Activated T-cell treated with anti-CD3 and anti-CD28 coated beads for 24 hours (primary cell): ENCODE results near the gene MARK4.

ENCODE experiments used
- DNase-seq: peaks from one replicate; pipeline ENCODE4 v3.0.0-alpha.2; 2020; ENCODE audit warnings: low read depth

Gene MARK4

DNA sequence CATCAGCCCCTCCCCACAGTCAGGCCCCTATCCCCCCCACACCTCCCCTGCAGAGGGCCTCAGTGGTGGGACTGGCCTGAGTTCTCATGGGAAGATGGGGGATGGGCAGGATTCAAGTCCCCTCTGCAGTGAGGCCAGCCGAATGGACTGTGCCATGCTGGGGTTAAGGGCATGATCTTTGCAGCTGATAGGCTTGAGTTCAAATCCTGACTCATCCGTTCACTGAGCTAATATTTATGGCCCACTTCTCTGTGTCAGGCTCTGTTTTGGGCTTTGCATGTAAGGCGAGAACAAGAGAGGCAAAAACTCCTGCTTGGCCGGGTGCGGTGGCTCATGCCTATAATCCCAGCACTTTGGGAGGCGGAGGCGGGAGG is 20.7 kb downstream of the MARK4 start:
- DNase-seq: no peak

DNA sequence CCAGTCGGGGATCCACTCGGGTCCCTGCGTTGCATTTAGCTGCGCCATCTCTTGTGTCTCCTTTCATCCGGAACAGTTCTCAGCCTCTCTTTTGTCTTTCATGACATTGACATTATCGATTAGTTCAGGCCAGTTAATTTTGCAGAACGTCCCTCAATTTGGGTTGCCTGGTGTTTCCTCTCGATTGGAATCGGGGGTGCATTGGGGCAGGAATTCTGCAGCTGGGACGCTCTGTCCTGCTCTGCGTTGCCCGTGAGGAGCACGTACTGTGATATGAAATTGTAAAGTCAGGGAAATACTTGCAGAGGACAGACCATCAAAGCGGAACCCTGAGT is 22.4 kb downstream of the MARK4 start:
- DNase-seq: no peak

DNA sequence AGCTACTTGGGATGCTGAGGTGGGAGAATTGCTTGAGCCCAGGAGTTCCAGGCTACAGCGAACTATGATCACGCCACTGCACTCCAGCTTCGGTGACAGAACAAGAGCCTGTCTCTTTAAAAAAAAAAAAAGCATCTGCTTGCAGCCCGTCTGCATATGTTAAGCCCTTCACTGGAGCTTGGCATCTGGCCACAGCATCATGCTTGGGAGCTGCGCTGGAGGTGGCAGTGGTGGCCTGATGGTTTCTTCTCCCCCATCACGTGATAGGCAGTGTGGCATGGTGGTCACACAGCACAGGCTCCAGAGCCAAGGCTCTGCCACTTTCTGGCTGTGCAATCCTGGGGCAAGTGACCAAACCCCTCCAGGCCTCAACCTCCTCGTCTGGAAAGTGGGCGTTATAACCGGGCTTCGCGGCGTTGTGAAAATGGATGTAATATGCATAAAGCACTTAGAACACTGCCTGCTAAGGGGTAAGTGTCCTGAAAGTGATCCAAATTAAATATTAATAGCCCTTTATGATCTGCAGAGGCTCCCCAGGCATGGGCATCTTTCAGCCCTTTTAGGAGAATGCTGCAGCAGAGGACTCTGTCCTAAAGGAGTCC is 24.4 kb downstream of the MARK4 start:
- DNase-seq: no peak

GRCh38 chr19:45276284-45276687 is 25.2 kb downstream of the MARK4 start:
- no peak for DNase-seq

- DNase-seq: no peak
Observed at GRCh38 chr19:45278087-45278486, 27.0 kb downstream of the MARK4 start.

DNA sequence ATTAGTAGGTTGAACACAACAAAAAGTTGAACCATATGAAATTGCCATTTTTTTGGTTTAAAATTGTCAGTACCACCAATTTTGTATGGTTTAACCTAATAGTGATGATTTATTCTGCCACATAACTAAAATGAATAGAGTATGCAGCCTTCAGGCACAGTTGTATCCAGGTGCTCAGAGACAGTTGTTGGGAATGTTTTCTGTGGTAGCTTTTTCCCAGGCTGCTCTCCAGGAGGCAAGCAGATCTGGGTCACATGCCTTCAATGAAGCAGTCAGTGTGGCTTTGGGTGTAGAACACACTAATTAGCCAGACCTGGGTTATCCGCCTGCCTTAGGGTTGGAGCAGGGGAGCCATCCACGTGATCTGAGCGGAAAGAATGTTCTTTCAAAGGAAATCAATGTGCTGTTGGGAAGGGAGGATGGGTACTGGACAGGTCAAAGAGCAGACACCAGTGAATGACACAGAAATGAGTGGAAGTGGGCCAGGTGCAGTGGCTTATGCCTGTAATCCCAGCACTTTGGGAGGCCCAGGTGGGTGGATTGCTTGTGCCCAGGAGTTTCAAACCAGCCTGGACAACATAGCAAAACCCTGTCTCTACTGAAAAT is 28.6 kb downstream of the MARK4 start:
- DNase-seq: no peak

DNA sequence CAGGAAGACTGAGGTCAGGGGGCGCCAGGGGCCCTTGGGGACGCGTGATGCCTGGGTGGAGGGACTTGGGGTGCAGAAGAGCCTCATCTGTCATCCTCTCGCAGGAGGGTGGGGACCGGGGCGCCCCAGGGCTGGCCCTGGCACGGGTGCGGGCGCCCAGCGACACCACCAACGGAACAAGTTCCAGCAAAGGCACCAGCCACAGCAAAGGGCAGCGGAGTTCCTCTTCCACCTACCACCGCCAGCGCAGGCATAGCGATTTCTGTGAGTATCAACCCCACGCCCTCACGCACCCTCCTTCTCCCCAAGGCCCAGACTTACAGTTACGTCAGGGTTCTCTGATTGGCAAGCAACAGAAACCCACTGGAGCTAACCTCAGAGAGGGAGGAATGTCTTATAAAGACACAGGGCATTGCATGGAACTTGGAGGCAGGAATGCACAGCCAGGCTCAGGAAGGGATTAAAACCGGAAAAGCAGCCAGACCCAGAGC is 29.4 kb downstream of the MARK4 start:
- DNase-seq: no peak

GRCh38 chr19:45283443-45284033 is 32.5 kb downstream of the MARK4 start:
- DNase-seq: no peak

DNA sequence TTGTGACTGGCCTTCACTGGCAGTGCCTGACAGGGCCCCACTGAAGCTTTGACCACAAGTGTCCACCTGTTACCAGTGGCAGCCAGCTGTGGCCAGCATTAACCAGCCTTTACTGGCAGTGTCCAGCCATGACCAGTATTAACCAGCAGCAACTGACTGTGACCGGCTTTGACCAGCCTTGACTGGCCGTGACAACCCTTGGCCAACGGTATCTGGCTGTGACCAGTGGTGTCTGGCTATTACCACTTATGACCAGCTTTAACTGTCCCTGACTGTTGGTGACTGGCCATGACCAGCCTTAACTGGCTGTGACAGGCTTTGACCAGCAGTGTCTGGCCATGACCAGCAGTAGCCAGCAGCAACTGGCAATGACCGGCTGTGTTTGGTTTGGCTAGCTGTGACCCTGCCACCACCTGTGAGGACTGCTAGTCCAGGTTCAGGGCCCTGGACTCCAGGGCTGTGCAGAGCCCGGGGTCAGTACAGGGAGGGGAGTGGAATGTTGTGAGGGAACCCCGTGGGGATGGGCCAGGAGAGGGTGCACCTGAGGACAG is 39.4 kb downstream of the MARK4 start:
- DNase-seq: no peak

GRCh38 chr19:45291834-45292233 is 40.8 kb downstream of the MARK4 start:
- no peak for DNase-seq

GRCh38 chr19:45293682-45294081 is 42.6 kb downstream of the MARK4 start:
- peak; percentile 4 for DNase-seq

- DNase-seq: no peak
Observed at GRCh38 chr19:45294291-45295029, 43.4 kb downstream of the MARK4 start.

DNA sequence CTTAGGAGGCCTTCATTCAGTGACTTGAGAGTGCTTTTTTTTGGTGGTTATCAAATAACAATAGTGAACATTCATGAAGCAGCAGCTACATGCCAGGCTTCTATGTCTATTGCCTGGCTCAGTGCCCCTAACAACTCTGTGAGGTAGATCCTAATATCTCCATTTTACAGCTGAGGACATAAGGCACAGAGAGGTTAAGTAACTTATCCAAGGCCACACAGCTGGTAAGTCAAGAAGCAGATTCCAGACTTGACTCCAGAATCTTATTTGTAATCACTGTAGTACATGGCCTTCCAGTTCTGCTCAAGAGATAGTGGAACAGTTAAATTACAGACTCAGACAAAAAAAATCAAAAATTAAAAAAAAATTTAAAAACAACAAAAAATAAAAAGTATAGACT is 44.8 kb downstream of the MARK4 start:
- no peak for DNase-seq

- no peak for DNase-seq
Observed at GRCh38 chr19:45296355-45296754, 45.3 kb downstream of the MARK4 start.

GRCh38 chr19:45297674-45298073 is 46.6 kb downstream of the MARK4 start:
- no peak for DNase-seq

GRCh38 chr19:45298264-45298663 is 47.2 kb downstream of the MARK4 start:
- no peak for DNase-seq

- DNase-seq: no peak
Observed at GRCh38 chr19:45299719-45300118, 48.6 kb downstream of the MARK4 start.

DNA sequence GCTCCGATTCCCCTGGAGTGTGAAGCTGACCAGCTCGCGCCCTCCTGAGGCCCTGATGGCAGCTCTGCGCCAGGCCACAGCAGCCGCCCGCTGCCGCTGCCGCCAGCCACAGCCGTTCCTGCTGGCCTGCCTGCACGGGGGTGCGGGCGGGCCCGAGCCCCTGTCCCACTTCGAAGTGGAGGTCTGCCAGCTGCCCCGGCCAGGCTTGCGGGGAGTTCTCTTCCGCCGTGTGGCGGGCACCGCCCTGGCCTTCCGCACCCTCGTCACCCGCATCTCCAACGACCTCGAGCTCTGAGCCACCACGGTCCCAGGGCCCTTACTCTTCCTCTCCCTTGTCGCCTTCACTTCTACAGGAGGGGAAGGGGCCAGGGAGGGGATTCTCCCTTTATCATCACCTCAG is 51.3 kb downstream of the MARK4 start:
- DNase-seq: no peak

GRCh38 chr19:45303269-45304060 is 52.4 kb downstream of the MARK4 start:
- DNase-seq: no peak

DNA sequence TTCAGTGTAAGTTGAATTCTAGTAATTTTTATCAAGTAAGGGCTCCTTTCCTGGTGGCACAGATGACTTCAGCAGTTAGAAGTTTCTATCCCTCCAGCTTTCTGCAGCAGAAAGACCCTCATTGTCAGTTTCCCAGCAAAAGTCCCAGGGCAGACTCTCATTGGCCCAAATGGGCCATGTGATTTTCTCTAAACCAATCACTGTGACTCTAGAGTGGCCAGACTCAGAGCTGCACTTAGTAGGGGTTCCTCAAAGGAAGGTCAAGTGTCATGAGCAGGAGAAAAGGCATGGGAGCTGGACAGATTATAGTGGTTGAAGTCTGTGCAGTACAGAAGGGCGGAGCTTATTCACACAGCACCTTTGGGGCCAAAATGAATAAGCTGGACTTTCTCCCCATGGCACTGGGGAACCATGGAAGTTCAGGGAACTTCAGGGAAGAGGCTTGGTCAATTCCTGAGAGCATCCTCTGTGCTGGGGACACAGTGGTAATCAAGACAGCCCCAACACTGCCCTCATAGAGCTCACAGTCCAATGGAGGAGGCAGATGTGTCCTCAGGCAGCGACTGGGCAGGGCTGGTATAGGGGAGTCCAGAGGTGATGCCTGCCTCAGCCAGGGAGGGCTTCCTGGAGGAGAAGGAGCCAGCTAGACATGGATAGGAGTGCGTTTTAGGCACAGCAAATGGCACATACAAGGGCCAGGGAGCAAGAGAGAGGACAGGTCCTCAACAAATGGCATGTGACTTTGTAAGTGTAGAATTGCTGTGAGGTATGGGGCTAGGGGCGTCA is 53.3 kb downstream of the MARK4 start:
- DNase-seq: no peak

DNA sequence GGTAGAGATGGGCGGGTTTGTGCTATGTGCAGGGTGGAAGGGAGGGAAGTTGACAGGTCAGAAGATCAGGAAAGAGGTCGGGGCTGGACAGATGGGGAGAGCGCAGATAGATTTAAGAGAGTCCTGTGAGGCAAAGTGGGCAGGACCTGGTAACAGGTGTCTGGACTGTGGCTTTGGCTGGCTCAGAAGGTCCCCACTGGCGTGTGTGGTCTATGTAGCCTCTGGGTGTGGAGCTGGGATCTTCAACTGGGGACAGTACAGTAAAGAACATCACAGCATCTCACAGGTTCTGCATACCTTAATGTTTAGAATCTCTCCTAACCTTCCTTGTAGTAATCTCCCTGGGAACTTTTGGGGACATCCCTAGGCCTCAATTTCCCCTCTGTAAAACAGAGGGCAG is 53.9 kb downstream of the MARK4 start:
- no peak for DNase-seq
